SK-N-SH treated with all-trans-retinoic acid at 6 μM for 48 hours (cell line): ENCODE results near the gene NPPA.

Experiments used
- ARNTL ChIP-seq: fragments of 450-650 bp; formaldehyde crosslinking; IDR thresholded peaks from 2 replicates; pipeline ENCODE4 v1.5.0; 2020; ENCODE audit warnings: low read depth, mild to moderate bottlenecking, moderate library complexity, borderline replicate concordance
- BACH2 ChIP-seq: fragments of 250-450 bp; sonication (Bioruptor Pico); IDR thresholded peaks from 2 replicates; pipeline ENCODE4 v1.9.0; 2021; ENCODE audit warnings: mild to moderate bottlenecking, borderline replicate concordance
- CSDC2 ChIP-seq: fragments of 250-450 bp; sonication (Bioruptor Pico); IDR thresholded peaks from 2 replicates; pipeline ENCODE4 v1.5.0; 2020; ENCODE audit warnings: mild to moderate bottlenecking, moderate library complexity
- GLIS3 ChIP-seq: fragments of 250-450 bp; sonication (Bioruptor Pico); IDR thresholded peaks from 2 replicates; pipeline ENCODE4 v1.5.0; 2020; ENCODE audit warnings: mild to moderate bottlenecking, moderate library complexity
- PPARA ChIP-seq: fragments of 250-450 bp; sonication (Bioruptor Pico); IDR thresholded peaks from 2 replicates; pipeline ENCODE4 v1.5.0; 2020; ENCODE audit warnings: mild to moderate bottlenecking, borderline replicate concordance
- RARB ChIP-seq: fragments of 250-450 bp; sonication (Bioruptor Pico); IDR thresholded peaks from 2 replicates; pipeline ENCODE4 v1.8.0; 2021; ENCODE audit warnings: mild to moderate bottlenecking, moderate library complexity
- TCF4 ChIP-seq: fragments of 250-450 bp; sonication (Bioruptor Pico); IDR thresholded peaks from 2 replicates; pipeline ENCODE4 v1.8.0; 2021; ENCODE audit warnings: mild to moderate bottlenecking, moderate library complexity, borderline replicate concordance
- ZC3H10 ChIP-seq: fragments of 250-450 bp; sonication (Bioruptor Pico); IDR thresholded peaks from 2 replicates; pipeline ENCODE4 v1.5.1; 2021; ENCODE audit warnings: mild to moderate bottlenecking, moderate library complexity
- ZFP30 ChIP-seq: fragments of 450-650 bp; formaldehyde crosslinking; IDR thresholded peaks from 2 replicates; pipeline ENCODE4 v1.5.0; 2022; ENCODE audit warnings: mild to moderate bottlenecking, moderate library complexity
- ZNF8 ChIP-seq: fragments of 450-650 bp; formaldehyde crosslinking; IDR thresholded peaks from 2 replicates; pipeline ENCODE4 v1.5.0; 2020; ENCODE audit warnings: mild to moderate bottlenecking, moderate library complexity
- TF ChIP-seq, protein P1 (sequence below): fragments of 250-450 bp; sonication (Bioruptor Pico); IDR thresholded peaks from 2 replicates; pipeline ENCODE4 v1.8.0; 2021; ENCODE audit warnings: low read depth, mild to moderate bottlenecking, moderate library complexity, borderline replicate concordance
- TF ChIP-seq, protein P2 (sequence below): fragments of 250-450 bp; sonication (Bioruptor Pico); IDR thresholded peaks from 2 replicates; pipeline ENCODE4 v1.8.0; 2020; ENCODE audit warnings: mild to moderate bottlenecking, moderate library complexity, borderline replicate concordance
- TF ChIP-seq, protein P3 (sequence below): fragments of 250-450 bp; sonication (Bioruptor Pico); IDR thresholded peaks from 2 replicates; pipeline ENCODE4 v1.5.1; 2020; ENCODE audit warnings: low read depth, mild to moderate bottlenecking, moderate library complexity

DNA sequence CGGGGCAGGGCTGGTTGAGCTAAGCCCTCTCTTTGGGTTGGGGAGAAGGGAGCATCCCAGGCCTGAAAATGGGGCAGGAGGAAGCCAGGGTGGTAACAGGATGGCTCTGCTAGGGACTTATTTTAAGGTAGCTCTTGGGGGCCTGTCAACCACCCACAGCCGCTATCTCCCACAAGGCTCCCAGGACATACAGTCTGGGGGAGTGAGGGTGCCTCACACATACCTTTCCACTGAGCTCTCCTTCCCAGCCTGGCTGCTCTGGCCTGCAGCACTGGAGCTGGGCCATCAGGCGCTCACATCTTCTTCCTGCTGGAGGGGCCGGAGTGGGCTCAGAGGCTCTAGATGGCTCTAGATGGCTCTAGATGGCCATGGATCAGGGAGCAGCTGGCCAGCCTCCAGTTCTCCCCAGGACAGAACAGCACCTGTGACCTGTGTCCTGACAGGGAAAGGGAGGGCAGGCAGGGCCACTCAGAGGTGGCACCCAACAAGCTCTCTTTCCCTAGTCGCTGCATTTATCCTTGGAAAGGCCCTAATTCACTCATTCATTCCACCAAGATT, 22.1 kb upstream of the NPPA start:
- TF ChIP-seq ZFP30 (CRISPR knock-in tag) (no peak), ZC3H10 (no peak), PPARA (CRISPR knock-in tag) (no peak), GLIS3 (CRISPR knock-in tag) (no peak), RARB (no peak), ARNTL (CRISPR knock-in tag) (no peak), TCF4 (CRISPR knock-in tag) (no peak), CSDC2 (CRISPR knock-in tag) (no peak), BACH2 (CRISPR knock-in tag) (no peak), ZNF8 (CRISPR knock-in tag) (no peak)
- TF ChIP-seq, protein P1, sequence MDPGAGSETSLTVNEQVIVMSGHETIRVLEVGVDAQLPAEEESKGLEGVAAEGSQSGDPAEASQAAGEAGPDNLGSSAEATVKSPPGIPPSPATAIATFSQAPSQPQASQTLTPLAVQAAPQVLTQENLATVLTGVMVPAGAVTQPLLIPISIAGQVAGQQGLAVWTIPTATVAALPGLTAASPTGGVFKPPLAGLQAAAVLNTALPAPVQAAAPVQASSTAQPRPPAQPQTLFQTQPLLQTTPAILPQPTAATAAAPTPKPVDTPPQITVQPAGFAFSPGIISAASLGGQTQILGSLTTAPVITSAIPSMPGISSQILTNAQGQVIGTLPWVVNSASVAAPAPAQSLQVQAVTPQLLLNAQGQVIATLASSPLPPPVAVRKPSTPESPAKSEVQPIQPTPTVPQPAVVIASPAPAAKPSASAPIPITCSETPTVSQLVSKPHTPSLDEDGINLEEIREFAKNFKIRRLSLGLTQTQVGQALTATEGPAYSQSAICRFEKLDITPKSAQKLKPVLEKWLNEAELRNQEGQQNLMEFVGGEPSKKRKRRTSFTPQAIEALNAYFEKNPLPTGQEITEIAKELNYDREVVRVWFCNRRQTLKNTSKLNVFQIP (CRISPR knock-in tag): no peak
- TF ChIP-seq, protein P2, sequence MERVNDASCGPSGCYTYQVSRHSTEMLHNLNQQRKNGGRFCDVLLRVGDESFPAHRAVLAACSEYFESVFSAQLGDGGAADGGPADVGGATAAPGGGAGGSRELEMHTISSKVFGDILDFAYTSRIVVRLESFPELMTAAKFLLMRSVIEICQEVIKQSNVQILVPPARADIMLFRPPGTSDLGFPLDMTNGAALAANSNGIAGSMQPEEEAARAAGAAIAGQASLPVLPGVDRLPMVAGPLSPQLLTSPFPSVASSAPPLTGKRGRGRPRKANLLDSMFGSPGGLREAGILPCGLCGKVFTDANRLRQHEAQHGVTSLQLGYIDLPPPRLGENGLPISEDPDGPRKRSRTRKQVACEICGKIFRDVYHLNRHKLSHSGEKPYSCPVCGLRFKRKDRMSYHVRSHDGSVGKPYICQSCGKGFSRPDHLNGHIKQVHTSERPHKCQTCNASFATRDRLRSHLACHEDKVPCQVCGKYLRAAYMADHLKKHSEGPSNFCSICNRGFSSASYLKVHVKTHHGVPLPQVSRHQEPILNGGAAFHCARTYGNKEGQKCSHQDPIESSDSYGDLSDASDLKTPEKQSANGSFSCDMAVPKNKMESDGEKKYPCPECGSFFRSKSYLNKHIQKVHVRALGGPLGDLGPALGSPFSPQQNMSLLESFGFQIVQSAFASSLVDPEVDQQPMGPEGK (CRISPR knock-in tag): no peak
- TF ChIP-seq, protein P3, sequence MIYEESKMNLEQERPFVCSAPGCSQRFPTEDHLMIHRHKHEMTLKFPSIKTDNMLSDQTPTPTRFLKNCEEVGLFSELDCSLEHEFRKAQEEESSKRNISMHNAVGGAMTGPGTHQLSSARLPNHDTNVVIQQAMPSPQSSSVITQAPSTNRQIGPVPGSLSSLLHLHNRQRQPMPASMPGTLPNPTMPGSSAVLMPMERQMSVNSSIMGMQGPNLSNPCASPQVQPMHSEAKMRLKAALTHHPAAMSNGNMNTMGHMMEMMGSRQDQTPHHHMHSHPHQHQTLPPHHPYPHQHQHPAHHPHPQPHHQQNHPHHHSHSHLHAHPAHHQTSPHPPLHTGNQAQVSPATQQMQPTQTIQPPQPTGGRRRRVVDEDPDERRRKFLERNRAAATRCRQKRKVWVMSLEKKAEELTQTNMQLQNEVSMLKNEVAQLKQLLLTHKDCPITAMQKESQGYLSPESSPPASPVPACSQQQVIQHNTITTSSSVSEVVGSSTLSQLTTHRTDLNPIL (CRISPR knock-in tag): no peak
